ENCODE results near the gene MAX.

The MAX gene

DNA sequence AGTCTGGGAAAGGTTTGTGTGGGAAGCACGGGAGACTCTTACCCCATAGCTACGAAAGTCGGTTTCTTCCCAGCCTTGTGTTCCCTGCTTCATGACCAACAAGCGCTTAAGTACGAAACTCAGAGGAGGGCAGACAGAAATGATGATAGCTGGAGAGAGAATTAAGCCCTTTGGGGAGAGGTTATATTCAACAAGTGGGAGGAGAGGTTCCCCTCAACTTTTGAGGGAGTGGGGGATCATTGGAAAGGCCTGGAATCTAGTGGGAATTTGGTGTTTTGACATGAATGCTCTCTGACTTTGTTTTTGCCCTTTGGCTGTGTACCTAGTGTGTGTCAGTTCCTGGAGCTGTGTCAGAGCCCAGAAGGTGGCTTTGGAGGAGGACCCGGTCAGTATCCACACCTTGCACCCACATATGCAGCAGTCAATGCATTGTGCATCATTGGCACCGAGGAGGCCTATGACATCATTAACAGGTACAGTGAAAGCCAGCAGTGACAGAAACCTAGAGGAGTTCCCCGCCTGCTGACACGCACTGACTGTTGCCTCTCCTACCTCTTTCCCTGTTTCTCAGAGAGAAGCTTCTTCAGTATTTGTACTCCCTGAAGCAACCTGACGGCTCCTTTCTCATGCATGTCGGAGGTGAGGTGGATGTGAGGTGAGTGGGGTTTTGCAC is 75.1 kb downstream of the MAX start:
- DNase-seq, result no peak
- H3K9me2 ChIP-seq (replicated peaks; ENCODE audit: insufficient read depth, low read length), result no peaks in the 10 kb centered on the region
- H3F3A ChIP-seq (ENCODE audit: insufficient read depth, low read length), result no peaks in the 10 kb centered on the region
- H3K9me3 ChIP-seq (replicated peaks; ENCODE audit: insufficient read depth, low read length), result no peaks in the 10 kb centered on the region
- no peaks in the 10 kb centered on the region for H3K27me3 ChIP-seq (replicated peaks; ENCODE audit: insufficient read depth, low read length)
- no peak overlapping the region for H2AFZ ChIP-seq (ENCODE audit: low read length)
- H3K27ac ChIP-seq (ENCODE audit: low read length), result no peak overlapping the region
- no peaks in the 10 kb centered on the region for H3K79me2 ChIP-seq (ENCODE audit: low read length)
- no peaks in the 10 kb centered on the region for H4K20me1 ChIP-seq (ENCODE audit: insufficient read depth, low read length)
- TF ChIP-seq, protein P1, sequence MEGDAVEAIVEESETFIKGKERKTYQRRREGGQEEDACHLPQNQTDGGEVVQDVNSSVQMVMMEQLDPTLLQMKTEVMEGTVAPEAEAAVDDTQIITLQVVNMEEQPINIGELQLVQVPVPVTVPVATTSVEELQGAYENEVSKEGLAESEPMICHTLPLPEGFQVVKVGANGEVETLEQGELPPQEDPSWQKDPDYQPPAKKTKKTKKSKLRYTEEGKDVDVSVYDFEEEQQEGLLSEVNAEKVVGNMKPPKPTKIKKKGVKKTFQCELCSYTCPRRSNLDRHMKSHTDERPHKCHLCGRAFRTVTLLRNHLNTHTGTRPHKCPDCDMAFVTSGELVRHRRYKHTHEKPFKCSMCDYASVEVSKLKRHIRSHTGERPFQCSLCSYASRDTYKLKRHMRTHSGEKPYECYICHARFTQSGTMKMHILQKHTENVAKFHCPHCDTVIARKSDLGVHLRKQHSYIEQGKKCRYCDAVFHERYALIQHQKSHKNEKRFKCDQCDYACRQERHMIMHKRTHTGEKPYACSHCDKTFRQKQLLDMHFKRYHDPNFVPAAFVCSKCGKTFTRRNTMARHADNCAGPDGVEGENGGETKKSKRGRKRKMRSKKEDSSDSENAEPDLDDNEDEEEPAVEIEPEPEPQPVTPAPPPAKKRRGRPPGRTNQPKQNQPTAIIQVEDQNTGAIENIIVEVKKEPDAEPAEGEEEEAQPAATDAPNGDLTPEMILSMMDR (IDR thresholded peaks at IDR 0.05; ENCODE audit: low read length), result no peak
- no peak for TF ChIP-seq EZH2 (optimal IDR thresholded peaks at IDR 0.05; ENCODE audit: low read depth, low read length)
- no peak for TF ChIP-seq EZH2phosphoT487 (IDR thresholded peaks at IDR 0.05; ENCODE audit: low read length)
- no peak overlapping the region for H3K4me3 ChIP-seq (ENCODE audit: low read length)
- no peak overlapping the region for H3K9ac ChIP-seq (ENCODE audit: low read length)
- no peaks in the 10 kb centered on the region for H3K4me1 ChIP-seq (ENCODE audit: low read length)
- H3K4me2 ChIP-seq (ENCODE audit: low read depth, low read length), result no peak overlapping the region
- no peaks in the 10 kb centered on the region for H3K36me3 ChIP-seq (replicated peaks; ENCODE audit: insufficient read depth, low read length)

DNA sequence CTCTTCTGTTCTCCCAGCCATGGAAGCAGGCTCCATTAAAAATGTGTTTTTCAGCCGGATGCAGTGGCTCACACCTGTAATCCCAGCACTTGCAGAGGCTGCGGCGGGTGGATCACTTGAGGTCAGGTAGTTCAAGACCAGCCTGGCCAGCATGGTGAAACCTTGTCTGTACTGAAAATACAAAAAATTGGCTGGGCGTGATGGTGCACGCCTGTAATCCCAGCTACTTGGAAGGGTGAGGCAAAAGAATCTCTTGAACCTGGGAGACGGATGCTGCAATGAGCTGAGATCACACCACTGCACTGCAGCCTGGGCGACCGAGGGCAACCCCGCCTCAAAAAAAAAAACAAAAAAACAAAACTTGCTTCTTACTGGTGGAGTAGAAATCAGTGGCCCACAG is 75.8 kb downstream of the MAX start:
- no peak overlapping the region for H3K9ac ChIP-seq (ENCODE audit: low read length)
- no peaks in the 10 kb centered on the region for H4K20me1 ChIP-seq (ENCODE audit: insufficient read depth, low read length)
- no peaks in the 10 kb centered on the region for H3K4me1 ChIP-seq (ENCODE audit: low read length)
- no peaks in the 10 kb centered on the region for H3K9me2 ChIP-seq (replicated peaks; ENCODE audit: insufficient read depth, low read length)
- no peaks in the 10 kb centered on the region for H3K79me2 ChIP-seq (ENCODE audit: low read length)
- H2AFZ ChIP-seq (ENCODE audit: low read length), result no peak overlapping the region
- no peaks in the 10 kb centered on the region for H3K9me3 ChIP-seq (replicated peaks; ENCODE audit: insufficient read depth, low read length)
- no peaks in the 10 kb centered on the region for H3K27me3 ChIP-seq (replicated peaks; ENCODE audit: insufficient read depth, low read length)
- TF ChIP-seq, protein P1 (IDR thresholded peaks at IDR 0.05; ENCODE audit: low read length), result no peak
- no peaks in the 10 kb centered on the region for H3F3A ChIP-seq (ENCODE audit: insufficient read depth, low read length)
- no peak overlapping the region for H3K4me3 ChIP-seq (ENCODE audit: low read length)
- no peaks in the 10 kb centered on the region for H3K36me3 ChIP-seq (replicated peaks; ENCODE audit: insufficient read depth, low read length)
- H3K4me2 ChIP-seq (ENCODE audit: low read depth, low read length), result no peak overlapping the region
- no peak overlapping the region for H3K27ac ChIP-seq (ENCODE audit: low read length)
- DNase-seq, result no peak

DNA sequence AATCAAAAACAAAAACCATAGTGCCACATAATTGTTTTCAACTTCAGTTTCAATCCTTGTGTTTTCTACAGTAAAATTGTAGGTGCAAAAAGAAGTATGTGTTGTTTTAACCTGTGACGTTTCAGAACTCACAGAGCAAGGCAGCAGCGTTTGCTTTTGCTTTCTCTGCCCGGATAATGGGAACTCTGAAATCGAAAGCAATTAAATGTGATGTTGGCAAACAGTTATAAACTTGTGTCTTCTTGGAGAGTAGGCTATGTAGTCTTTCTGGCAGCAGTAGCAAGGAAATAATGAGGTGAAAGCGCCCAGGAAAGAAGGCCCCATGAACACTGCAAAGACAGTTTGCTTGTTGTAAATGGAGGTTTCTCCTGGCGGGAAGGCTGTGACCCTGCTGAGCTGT is 76.5 kb downstream of the MAX start:
- H3K9me3 ChIP-seq (replicated peaks; ENCODE audit: insufficient read depth, low read length), result no peaks in the 10 kb centered on the region
- no peaks in the 10 kb centered on the region for H3K79me2 ChIP-seq (ENCODE audit: low read length)
- TF ChIP-seq EZH2 (optimal IDR thresholded peaks at IDR 0.05; ENCODE audit: low read depth, low read length), result no peak
- TF ChIP-seq, protein P1 (IDR thresholded peaks at IDR 0.05; ENCODE audit: low read length), result no peak
- TF ChIP-seq EZH2phosphoT487 (IDR thresholded peaks at IDR 0.05; ENCODE audit: low read length), result no peak
- no peak overlapping the region for H3K4me2 ChIP-seq (ENCODE audit: low read depth, low read length)
- H3K4me1 ChIP-seq (ENCODE audit: low read length), result no peaks in the 10 kb centered on the region
- H3K36me3 ChIP-seq (replicated peaks; ENCODE audit: insufficient read depth, low read length), result no peaks in the 10 kb centered on the region
- no peaks in the 10 kb centered on the region for H3K9me2 ChIP-seq (replicated peaks; ENCODE audit: insufficient read depth, low read length)
- DNase-seq, result no peak
- no peaks in the 10 kb centered on the region for H3K27me3 ChIP-seq (replicated peaks; ENCODE audit: insufficient read depth, low read length)
- H3K9ac ChIP-seq (ENCODE audit: low read length), result no peak overlapping the region
- H2AFZ ChIP-seq (ENCODE audit: low read length), result no peak overlapping the region
- no peak overlapping the region for H3K4me3 ChIP-seq (ENCODE audit: low read length)
- H3K27ac ChIP-seq (ENCODE audit: low read length), result no peak overlapping the region
- H3F3A ChIP-seq (ENCODE audit: insufficient read depth, low read length), result no peaks in the 10 kb centered on the region
- no peaks in the 10 kb centered on the region for H4K20me1 ChIP-seq (ENCODE audit: insufficient read depth, low read length)

All from MM.1S (cell line).